Smooth muscle cell (in vitro differentiated cells): ENCODE results near the gene SMPDL3B. TPM values are rescaled to one million over a fixed set of nuclear protein-coding genes. Genes with fewer than 3 reads are reported as not detected.

Source experiments
- DNase-seq: peaks from one replicate; lab custom pipeline; 2025; ENCODE audit not compliant: unreplicated experiment; lab: John Stamatoyannopoulos, UW
- H2AFZ ChIP-seq: fragments of 200-600 bp; sonication (generic); 2 replicates; pipeline ENCODE4 v1.6.0; 2016; ENCODE audit warnings: antibody characterized with exemption, low read depth, mild to moderate bottlenecking
- H3F3A ChIP-seq: fragments of 200-600 bp; sonication (generic); 2 replicates; pipeline ENCODE4 v1.6.0; 2017; ENCODE audit warnings: antibody characterized with exemption, low read depth
- H3K27ac ChIP-seq: fragments of 200-600 bp; sonication (generic); 2 replicates; pipeline ENCODE4 v1.5.1; 2016; ENCODE audit warnings: low read depth, mild to moderate bottlenecking
- H3K27me3 ChIP-seq: fragments of 200-600 bp; sonication (generic); 2 replicates; pipeline ENCODE4 v1.6.1; 2016; ENCODE audit warnings: low read depth, mild to moderate bottlenecking
- H3K36me3 ChIP-seq: fragments of 200-600 bp; sonication (generic); 2 replicates; pipeline ENCODE4 v1.5.1; 2016; ENCODE audit warnings: low read depth
- H3K4me1 ChIP-seq: fragments of 200-600 bp; sonication (generic); 2 replicates; pipeline ENCODE4 v1.5.1; 2016; ENCODE audit warnings: low read depth
- H3K4me2 ChIP-seq: fragments of 200-600 bp; sonication (generic); 2 replicates; pipeline ENCODE4 v1.6.0; 2016; ENCODE audit warnings: mild to moderate bottlenecking
- H3K4me3 ChIP-seq: fragments of 200-600 bp; sonication (generic); 2 replicates; pipeline ENCODE4 v1.5.1; 2016; ENCODE audit warnings: mild to moderate bottlenecking
- H3K79me2 ChIP-seq: fragments of 200-600 bp; sonication (generic); 2 replicates; pipeline ENCODE4 v1.6.0; 2016; ENCODE audit warnings: low read depth, mild to moderate bottlenecking
- H3K9ac ChIP-seq: fragments of 200-600 bp; sonication (generic); 2 replicates; pipeline ENCODE4 v1.6.0; 2016; ENCODE audit warnings: low read depth
- H3K9me3 ChIP-seq: fragments of 200-600 bp; sonication (generic); replicated peaks from 2 replicates; pipeline ENCODE4 v1.5.1; 2016; ENCODE audit warnings: low read depth
- H4K20me1 ChIP-seq: fragments of 200-600 bp; sonication (generic); 2 replicates; pipeline ENCODE4 v1.6.0; 2016; ENCODE audit warnings: low read depth
- WGBS: methylation state at CpG from one replicate; pipeline ENCODE4 v1.1.7; 2016; ENCODE audit warnings: low lambda C conversion rate; 5-methylcytosine and 5-hydroxymethylcytosine counted together
- polyA plus RNA-seq: library from polyadenylated mRNA; unstranded; fragments of >200 nt; fragmentation: Nextera tagmentation; extraction: Ambion mirVana; gene quantifications from 2 replicates; pipeline ENCODE4 v1.2.1, GENCODE V29; 2016
- total RNA-seq: library from RNA; depleted of rRNA; stranded (reverse); fragments of >200 nt; gene quantifications from 2 replicates; pipeline ENCODE4 v1.2.3, GENCODE V29; 2014
- TF ChIP-seq, protein P1 (sequence below): fragments of 200-600 bp; sonication (generic); IDR thresholded peaks from 2 replicates; pipeline ENCODE4 v1.5.1; 2017; ENCODE audit warnings: borderline replicate concordance, mild to moderate bottlenecking, antibody characterized with exemption; ENCODE audit not compliant: insufficient read depth, poor library complexity, severe bottlenecking

SMPDL3B gene
- total and polyA plus RNA-seq, 2 experiments from 2014 or later, result 0.41 TPM; not detected in 1

DNA sequence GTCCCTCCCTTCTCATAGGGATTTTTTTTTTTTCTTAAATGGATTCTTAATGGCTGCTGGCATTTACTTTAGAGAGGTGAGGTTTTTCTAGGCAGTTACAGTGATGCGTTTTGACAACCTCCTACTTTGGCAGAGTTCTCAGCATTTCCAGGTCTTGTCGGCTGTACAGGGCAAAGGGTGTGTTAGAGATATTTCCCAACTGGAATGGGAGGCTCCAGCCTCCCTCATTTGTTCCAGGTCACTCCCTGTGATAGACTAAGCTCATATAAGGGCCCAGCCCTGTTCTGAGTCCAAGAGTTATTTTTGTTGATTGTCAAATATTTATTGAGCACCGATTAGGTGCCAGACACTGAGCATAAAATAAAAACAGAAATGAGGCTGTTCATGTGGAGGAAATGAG is 17.3 kb downstream of the SMPDL3B start:
- Histone ChIP-seq H2AFZ (no peak overlapping the region), H3K4me3 (no peak overlapping the region), H3K9me3 (no peaks in the 10 kb centered on the region), H3K4me1 (no peaks in the 10 kb centered on the region), H3F3A (no peaks in the 10 kb centered on the region), H4K20me1 (no peaks in the 10 kb centered on the region), H3K27ac (no peak overlapping the region), H3K9ac (no peak overlapping the region), H3K27me3 (no peaks in the 10 kb centered on the region), H3K79me2 (no peaks in the 10 kb centered on the region), H3K4me2 (no peak overlapping the region), H3K36me3 (no peaks in the 10 kb centered on the region)
- DNase-seq, result no peak
- TF ChIP-seq, protein P1, sequence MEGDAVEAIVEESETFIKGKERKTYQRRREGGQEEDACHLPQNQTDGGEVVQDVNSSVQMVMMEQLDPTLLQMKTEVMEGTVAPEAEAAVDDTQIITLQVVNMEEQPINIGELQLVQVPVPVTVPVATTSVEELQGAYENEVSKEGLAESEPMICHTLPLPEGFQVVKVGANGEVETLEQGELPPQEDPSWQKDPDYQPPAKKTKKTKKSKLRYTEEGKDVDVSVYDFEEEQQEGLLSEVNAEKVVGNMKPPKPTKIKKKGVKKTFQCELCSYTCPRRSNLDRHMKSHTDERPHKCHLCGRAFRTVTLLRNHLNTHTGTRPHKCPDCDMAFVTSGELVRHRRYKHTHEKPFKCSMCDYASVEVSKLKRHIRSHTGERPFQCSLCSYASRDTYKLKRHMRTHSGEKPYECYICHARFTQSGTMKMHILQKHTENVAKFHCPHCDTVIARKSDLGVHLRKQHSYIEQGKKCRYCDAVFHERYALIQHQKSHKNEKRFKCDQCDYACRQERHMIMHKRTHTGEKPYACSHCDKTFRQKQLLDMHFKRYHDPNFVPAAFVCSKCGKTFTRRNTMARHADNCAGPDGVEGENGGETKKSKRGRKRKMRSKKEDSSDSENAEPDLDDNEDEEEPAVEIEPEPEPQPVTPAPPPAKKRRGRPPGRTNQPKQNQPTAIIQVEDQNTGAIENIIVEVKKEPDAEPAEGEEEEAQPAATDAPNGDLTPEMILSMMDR, result no peak
- 99% methylated on average over 3 of the region's 3 CpGs for whole genome bisulfite sequencing

DNA sequence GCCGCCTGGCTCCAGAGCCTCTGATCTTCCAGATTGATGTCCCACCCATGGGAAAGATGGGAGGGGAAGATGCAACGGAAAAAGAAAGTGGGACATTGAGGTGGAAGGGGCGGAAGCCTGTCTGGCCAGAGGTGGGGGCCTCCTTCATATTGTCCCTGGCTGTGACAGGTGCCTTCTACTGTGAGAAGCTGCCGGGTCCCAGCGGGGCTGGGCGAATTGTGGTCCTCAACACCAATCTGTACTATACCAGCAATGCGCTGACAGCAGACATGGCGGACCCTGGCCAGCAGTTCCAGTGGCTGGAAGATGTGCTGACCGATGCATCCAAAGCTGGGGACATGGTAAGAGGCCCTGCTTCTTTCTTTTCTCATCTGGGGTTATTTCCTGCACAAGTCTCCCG is 19.4 kb downstream of the SMPDL3B start:
- Histone ChIP-seq H3K79me2 (no peaks in the 10 kb centered on the region), H3F3A (no peaks in the 10 kb centered on the region), H3K27ac (no peak overlapping the region), H3K27me3 (no peaks in the 10 kb centered on the region), H2AFZ (no peak overlapping the region), H3K9ac (no peak overlapping the region), H3K9me3 (no peaks in the 10 kb centered on the region), H3K4me2 (no peak overlapping the region), H4K20me1 (no peaks in the 10 kb centered on the region), H3K4me1 (no peaks in the 10 kb centered on the region), H3K4me3 (no peak overlapping the region), H3K36me3 (no peaks in the 10 kb centered on the region)
- TF ChIP-seq, protein P1, result no peak
- 95% methylated on average over 10 of the region's 10 CpGs for WGBS
- no peak for DNase-seq

DNA sequence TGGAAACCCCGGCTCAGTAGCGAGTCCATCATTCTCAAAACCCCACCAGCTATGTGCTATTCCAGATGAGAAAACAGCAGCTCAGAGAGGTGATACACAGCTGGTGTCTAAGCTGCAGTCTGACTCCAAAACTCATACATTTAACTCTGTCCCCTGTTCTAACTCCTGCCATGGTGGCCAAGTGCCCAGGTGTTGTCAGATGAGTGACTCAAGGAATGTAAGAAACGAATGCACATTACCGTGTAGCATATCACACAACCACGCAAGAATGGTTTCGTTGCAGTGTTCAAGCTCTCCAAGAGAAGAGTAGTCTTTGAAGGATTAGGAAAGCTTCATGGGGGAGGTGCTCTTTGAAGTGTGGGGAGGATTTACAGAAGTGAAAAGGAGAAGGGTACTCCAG is 20.3 kb downstream of the SMPDL3B start:
- Histone ChIP-seq H3K27ac (no peak overlapping the region), H2AFZ (no peak overlapping the region), H3K4me3 (no peak overlapping the region), H3K36me3 (no peaks in the 10 kb centered on the region), H3K79me2 (no peaks in the 10 kb centered on the region), H3K4me1 (no peaks in the 10 kb centered on the region), H3K9me3 (no peaks in the 10 kb centered on the region), H3K4me2 (no peak overlapping the region), H4K20me1 (no peaks in the 10 kb centered on the region), H3K27me3 (no peaks in the 10 kb centered on the region), H3F3A (no peaks in the 10 kb centered on the region), H3K9ac (no peak overlapping the region)
- 94% methylated on average over 6 of the region's 6 CpGs for WGBS
- DNase-seq, result no peak
- TF ChIP-seq, protein P1, result no peak

DNA sequence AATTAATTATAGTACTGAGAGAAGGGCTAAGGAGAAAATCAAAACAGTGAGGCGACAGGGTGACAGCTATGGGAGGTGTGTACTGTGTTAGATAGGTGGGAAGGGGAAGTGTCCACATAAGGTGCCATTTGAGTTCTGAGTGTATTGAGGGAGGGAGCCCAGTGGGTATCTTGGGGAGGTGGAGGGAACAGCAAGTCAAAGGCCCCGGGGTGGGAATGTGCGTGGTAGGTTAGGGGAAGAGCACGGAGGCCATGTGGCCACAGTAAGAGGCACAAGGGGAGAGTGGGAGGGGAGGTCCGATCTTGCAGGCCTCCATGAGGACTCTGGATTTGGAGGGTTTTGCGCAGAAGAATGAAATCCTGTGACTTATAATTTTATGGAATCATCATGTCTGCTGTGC is 22.0 kb downstream of the SMPDL3B start:
- no peak overlapping the region for H3K4me3 ChIP-seq
- H3F3A ChIP-seq, result peaks cover 6% of the 10 kb centered on the region
- H3K27me3 ChIP-seq, result no peaks in the 10 kb centered on the region
- no peak overlapping the region for H2AFZ ChIP-seq
- H3K36me3 ChIP-seq, result no peaks in the 10 kb centered on the region
- H3K27ac ChIP-seq, result no peak overlapping the region
- no peaks in the 10 kb centered on the region for H3K79me2 ChIP-seq
- no peak overlapping the region for H3K9ac ChIP-seq
- peaks cover 3% of the 10 kb centered on the region for H3K4me1 ChIP-seq
- H3K9me3 ChIP-seq, result no peaks in the 10 kb centered on the region
- TF ChIP-seq, protein P1, result no peak
- H4K20me1 ChIP-seq, result no peaks in the 10 kb centered on the region
- no peak overlapping the region for H3K4me2 ChIP-seq
- 84% methylated on average over 6 of the region's 6 CpGs for WGBS
- DNase-seq, result no peak
